HG03045 (cell line): Measurements from ENCODE around the gene MNT.
"Not testable (repeated sequence)": the region's sequence is repeated elsewhere in the genome, so short reads cannot be mapped to it uniquely, and the experiment has no call there.

Experiments
- ATAC-seq: cut with Tn5 transposase; IDR thresholded peaks from one replicate; pipeline ENCODE4 v1.9.1; 2021; ENCODE audit warnings: mild to moderate bottlenecking, moderate library complexity; ENCODE audit not compliant: unreplicated experiment

MNT gene

GRCh38 chr17:2400877-2401425 lies at the start of gene MNT:
Gene MNT, minus strand, starts transcription at chr17:2401060. Its CDS starts 348 bp downstream, at chr17:2400712.
- peak; percentile 37 for ATAC-seq

GRCh38 chr17:2450016-2450650 lies 49.3 kb upstream of the MNT start:
- no peak for ATAC-seq

- no peak for ATAC-seq
Measured at GRCh38 chr17:2449486-2449885, 48.6 kb upstream of the MNT start.

- not testable (repeated sequence) for ATAC-seq
Measured at GRCh38 chr17:2447479-2447878, 46.6 kb upstream of the MNT start.

GRCh38 chr17:2445638-2446037 lies 44.8 kb upstream of the MNT start:
- no peak for ATAC-seq

- no peak for ATAC-seq
Measured at GRCh38 chr17:2444382-2444781, 43.5 kb upstream of the MNT start.

- no peak for ATAC-seq
Measured at GRCh38 chr17:2442166-2442565, 41.3 kb upstream of the MNT start.

GRCh38 chr17:2440930-2441329 lies 40.1 kb upstream of the MNT start:
- ATAC-seq, result no peak

GRCh38 chr17:2439997-2440396 lies 39.1 kb upstream of the MNT start:
- ATAC-seq, result not testable (repeated sequence)

- ATAC-seq, result no peak
Measured at GRCh38 chr17:2438823-2439222, 38.0 kb upstream of the MNT start.

GRCh38 chr17:2436316-2436905 lies 35.6 kb upstream of the MNT start:
- ATAC-seq, result no peak

GRCh38 chr17:2435862-2436261 lies 35.0 kb upstream of the MNT start:
- no peak for ATAC-seq

GRCh38 chr17:2435181-2435741 lies 34.4 kb upstream of the MNT start:
- ATAC-seq, result no peak

GRCh38 chr17:2433696-2434095 lies 32.8 kb upstream of the MNT start:
- ATAC-seq, result no peak

- no peak for ATAC-seq
Measured at GRCh38 chr17:2427910-2428309, 27.1 kb upstream of the MNT start.

- no peak for ATAC-seq
Measured at GRCh38 chr17:2427215-2427614, 26.4 kb upstream of the MNT start.

GRCh38 chr17:2423271-2423670 lies 22.4 kb upstream of the MNT start:
- no peak for ATAC-seq

- no peak for ATAC-seq
Measured at GRCh38 chr17:2421315-2422147, 20.7 kb upstream of the MNT start.

- no peak for ATAC-seq
Measured at GRCh38 chr17:2420176-2420575, 19.3 kb upstream of the MNT start.

- ATAC-seq, result no peak
Measured at GRCh38 chr17:2419486-2419885, 18.6 kb upstream of the MNT start.

GRCh38 chr17:2418572-2418971 lies 17.7 kb upstream of the MNT start:
- no peak for ATAC-seq
